GM21825 (cell line): ENCODE results near the gene EZR.

Experiments used
- ATAC-seq: cut with Tn5 transposase; IDR thresholded peaks from one replicate; pipeline ENCODE4 v1.9.1; 2021; ENCODE audit warnings: mild to moderate bottlenecking, moderate library complexity; ENCODE audit not compliant: unreplicated experiment

EZR gene

GRCh38 chr6:158780246-158780884 lies 38.8 kb downstream of the EZR start:
- no peak for ATAC-seq

DNA sequence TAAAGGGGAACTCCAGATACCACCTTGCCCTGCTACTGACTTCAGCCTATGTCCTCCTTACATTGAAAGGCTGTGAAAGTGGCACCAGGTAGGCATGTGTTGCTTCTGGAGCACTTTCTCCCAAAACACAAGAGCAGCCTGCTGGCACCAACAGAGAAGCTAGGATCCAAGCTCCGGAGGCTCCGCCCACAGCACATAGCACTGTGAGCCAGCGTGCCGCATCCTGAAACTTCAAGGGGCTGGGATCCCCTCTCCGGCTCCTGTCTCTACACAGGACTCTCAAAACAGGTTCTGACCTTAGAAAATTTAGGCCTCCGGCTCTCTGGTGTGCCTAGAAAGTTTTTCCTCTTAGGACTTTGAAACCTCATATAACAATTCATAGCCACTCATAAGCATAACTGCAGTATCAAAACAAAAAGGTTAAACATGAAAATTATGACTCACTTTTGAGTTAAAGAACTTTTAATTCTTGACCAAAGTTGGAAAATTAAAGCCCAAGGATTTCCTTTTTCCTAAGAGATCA lies 41.1 kb downstream of the EZR start:
- no peak for ATAC-seq

DNA sequence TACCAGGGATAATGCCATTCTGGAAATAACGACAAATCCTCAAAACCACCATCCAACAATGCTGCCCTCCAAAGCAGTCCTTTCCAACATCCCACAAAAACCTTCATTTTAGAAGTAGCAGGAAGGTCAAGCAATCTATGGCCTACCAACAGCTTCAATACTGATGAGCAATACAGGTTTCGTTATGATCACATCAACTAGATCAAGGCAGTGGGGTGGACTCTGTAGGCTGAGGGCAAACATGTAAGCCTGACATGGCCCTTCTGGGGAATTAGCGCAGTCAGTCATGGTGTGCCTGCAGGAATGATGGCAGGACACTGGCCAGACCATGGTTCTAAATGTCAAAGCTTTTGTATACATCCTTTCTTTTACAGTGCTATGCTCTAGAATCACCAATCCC lies 41.7 kb downstream of the EZR start:
- ATAC-seq = no peak

GRCh38 chr6:158776737-158777136 lies 42.4 kb downstream of the EZR start:
- ATAC-seq = no peak

GRCh38 chr6:158775832-158776231 lies 43.3 kb downstream of the EZR start:
- no peak for ATAC-seq

GRCh38 chr6:158774717-158775449 lies 44.3 kb downstream of the EZR start:
- ATAC-seq = no peak

DNA sequence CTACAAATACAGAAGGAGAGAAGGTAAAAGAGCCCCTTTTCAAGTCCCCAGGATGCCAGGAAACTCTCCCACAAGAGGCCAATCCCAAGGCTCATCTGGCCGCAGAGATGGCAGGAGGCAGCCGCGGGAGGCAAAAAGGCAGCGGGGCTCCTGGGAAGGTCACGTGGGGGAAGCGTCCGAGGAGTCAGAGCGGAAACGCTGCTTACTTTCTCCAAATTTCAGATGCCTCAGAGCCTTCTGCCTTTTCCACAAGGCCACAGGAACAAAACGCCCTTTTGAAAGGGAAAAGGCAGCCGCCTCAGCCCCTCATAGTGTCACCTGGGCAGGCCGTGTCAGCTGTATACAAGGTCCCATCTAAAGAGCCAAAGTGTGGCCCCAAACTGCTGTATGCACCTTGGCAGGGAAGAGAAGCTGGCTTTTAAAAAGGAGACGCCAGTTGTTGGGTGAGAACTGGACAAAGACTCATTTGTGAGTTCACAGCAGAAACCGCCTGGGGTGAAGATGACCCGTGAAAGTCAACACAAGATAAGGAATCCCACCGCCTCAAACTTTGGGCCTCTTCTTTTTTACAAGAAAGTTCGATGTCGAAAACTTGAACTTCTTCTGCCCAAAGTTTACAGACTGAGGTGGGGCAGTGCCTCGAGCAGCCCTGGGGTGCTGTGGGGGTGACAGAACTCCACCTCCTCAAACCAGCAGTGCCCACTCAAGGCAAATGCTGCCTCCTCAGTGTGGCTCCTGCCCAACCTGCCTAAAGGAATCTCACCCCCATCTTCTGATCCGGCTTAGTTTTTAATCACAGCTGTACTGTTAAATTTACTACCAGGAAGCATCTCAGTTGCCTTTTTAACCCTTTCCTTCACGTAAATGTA lies 45.4 kb downstream of the EZR start:
- ATAC-seq = no peak

DNA sequence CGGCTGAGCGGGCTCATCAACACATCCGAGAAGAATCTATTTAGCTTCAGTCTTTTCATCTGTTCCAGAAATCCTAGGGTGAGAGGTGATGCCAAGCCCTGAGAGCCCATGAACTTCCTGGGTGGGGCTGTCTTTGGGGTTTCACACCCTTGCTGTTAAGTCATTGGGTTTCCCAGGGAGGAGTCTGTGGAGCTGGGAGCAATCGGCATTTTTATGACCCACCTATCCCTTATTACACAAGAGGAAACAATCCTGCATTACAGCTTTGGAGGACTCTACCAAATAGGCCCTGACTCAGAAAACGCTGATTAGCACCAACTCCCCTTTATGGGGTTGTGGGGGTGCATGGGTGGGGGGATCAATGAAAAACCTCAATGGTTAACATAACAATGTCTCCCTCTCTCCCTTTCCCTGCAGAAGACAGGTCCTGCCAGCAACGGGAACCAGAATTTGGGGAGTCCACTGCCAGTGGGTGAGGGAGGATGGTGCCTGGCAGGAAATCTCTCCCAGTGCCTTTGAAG lies 46.3 kb downstream of the EZR start:
- no peak for ATAC-seq

DNA sequence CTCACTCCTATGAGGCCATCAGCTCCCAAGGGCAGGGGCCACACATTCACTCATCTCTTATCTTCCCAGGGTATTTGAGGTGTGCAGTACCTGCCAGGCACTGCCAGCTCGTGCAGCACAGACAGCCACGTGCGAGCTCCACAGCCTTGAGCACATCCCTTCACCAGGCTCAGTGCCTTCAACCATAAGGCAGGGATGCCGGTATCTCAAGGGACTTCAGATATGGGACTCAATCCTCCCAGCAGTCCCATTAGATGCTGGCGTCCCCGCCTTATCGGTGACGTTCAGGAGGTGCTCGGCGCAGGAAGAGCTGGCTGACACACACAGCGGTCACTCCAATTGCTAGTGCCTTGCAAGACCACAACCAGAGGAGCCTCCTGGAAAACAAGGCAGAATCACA lies 47.0 kb downstream of the EZR start:
- no peak for ATAC-seq

DNA sequence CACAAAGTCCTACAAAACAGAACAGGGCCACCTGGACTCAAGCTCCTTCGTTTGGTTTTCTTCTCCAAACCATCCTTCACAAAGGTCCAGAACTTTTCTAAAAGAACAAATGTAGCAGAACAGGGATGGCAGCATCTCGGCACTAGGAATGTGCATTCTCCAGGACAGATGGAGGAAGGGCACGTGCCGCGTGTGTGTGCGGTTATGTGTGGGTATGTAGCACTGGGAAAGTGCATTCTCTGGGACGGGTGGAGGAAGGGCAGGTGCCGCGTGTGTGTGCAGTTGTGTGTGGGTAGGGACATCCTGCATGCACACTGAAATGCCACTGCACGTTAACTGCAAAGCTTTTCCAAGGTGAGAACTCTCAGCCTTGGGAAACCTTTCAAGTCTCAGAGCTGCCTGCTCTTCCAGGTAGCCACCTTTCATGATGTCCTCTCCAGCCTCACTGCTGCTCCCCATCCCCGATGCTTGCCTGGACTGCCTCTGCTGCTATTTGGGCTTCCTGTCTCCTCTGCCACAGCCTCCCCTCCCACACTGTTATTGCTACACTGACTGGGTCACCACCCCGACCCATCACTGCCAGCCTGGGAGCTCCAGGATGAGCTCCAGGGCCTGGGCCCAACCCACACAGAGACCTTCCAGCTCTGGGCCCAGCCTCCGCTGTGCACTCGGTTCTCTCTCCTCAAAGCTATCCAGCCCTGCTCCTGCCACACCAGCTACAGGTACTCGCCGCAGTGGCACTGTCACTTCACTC lies 47.6 kb downstream of the EZR start:
- ATAC-seq = no peak

DNA sequence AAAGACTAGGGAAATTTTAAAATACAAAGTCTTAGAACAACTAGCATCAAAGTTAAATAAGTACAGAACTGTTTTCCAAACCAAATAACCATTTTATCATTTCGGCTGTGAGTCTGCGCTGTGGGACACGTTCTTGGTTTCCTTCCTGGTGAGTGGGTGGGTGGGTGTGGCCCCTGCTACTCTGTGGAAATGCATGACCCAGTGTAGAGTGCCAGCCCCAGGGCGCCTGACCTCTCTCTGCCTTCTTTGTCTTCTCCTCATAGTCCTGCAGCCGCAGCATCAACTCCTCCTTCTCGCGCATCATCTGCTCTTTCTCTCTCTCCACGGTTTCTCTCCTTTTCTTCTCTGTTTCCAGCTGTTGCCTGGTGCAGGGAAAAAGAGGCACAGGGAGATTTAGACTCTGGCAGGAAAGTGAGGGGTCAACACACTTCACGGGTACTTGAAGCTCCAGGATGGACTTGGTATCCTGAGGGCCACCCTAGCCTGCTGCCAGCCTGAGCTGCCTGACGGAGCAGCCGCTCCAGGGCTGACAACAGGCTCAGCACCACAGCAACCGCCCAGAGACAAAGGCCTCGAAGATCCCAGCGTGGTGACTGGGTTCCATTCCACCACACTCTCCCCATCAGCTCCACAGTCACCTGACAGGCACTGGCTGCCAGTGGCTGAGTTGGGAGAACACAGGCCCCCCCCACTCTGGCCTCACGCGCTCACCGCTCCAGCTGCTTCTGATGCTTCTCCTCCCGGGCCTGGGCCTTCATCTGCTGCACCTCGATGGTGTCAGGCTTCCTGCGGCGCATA lies 48.4 kb downstream of the EZR start:
- ATAC-seq = no peak

- no peak for ATAC-seq
These were observed 49.3 kb downstream of the EZR start for GRCh38 chr6:158769771-158770432.

- no peak for ATAC-seq
These were observed 49.9 kb downstream of the EZR start for GRCh38 chr6:158769234-158769770.

DNA sequence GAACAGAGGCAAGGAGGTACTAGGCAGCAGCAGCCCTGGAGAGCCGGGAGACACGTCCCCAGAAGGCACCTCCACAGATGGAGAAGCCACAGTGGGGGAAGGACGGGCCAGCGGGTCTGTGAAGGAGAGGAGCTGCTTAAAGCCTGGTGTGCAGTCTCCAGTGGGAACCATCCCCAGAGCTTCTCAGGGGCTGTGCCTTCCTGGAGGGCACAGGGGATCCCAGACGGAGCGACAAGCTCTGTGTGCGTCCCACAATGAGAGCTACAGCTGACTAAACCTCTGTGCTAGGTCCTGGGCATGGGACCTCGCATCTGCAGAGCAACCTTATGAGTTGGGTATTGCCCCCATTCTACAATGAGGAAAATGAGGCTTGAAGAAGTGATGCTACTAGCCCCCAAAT lies 50.7 kb downstream of the EZR start:
- ATAC-seq = no peak

- no peak for ATAC-seq
These were observed 51.5 kb downstream of the EZR start for GRCh38 chr6:158767709-158768108.

DNA sequence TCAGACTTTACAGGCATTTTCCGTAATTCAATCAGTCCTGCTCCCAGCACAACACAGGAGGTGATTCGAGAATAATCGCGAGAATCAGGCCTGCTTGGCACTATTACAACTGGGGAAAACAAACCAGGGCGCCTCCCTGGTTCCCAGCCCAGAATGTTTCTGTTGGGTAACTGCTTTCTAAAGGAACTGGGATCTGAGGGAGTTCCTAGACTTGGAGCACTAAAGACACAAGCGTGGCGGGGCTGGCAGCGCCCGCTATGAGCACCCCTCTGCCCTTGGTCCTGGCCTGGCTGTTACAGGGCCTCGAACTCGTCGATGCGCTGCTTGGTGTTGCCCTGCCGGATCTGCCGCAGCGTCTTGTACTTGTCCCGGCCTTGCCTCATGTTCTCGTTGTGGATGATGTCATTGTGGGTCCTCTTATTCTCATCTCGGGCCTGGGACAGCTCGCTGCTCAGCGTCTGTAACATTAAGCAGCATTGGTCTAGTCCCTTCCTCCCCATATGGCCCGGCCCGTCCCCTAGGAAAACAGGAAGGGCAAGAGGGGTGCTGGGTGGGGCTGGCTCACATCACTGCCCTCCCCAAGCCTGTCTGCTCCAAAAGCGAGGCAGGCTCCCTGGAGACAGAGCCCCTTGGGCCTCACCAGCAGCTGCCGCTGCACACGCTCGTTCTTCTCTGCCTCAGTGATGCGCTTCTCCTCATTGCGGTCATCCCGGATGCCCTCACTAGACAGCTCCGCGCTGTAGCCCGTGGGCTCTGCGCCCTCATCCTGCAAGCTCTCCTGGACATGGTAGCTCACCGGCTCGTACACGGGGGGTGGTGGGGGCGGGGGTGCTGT lies 52.3 kb downstream of the EZR start:
- no peak for ATAC-seq

DNA sequence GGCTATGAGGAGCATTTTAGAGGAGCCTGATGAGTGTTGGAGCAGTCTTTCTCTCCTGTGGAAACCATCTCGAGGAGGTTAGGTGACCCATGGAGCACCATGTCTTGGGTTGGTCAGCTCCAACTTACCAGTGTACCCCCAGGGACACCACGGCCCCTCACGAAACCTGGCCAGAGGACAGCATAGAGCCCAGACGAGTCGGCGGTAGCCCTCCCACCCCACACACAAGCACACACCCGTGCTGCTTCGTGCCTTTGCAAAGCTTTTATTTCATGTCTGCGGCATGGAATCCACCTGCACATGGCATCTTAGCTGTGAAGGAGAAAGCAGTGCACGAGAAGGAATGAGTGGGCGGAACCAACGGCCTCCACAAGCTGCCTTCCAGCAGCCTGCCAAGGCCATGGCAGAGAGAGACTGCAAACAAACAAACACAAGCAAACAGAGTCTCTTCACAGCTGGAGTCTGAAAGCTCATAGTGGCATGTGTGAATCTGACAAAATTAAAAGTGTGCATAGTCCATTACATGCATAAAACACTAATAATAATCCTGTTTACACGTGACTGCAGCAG lies 53.6 kb downstream of the EZR start:
- no peak for ATAC-seq

GRCh38 chr6:158764926-158765325 lies 54.2 kb downstream of the EZR start:
- ATAC-seq = no peak
